ENCODE results near the gene IGFBP3.
"Not testable (repeated sequence)": the region's sequence is repeated elsewhere in the genome, so short reads cannot be mapped to it uniquely, and the experiment has no call there.

Gene IGFBP3

GRCh38 chr7:45920502-45921380 is at the start of gene IGFBP3:
Gene IGFBP3 (minus strand): TSS chr7:45921272. CDS start chr7:45921140, 132 bp downstream.
- no peak for DNase-seq

GRCh38 chr7:45970454-45970853 is 49.4 kb upstream of the IGFBP3 start:
- DNase-seq: no peak

GRCh38 chr7:45969940-45970339 is 48.9 kb upstream of the IGFBP3 start:
- DNase-seq: no peak

GRCh38 chr7:45968856-45969541 is 47.9 kb upstream of the IGFBP3 start:
- DNase-seq: no peak

GRCh38 chr7:45968312-45968711 is 47.2 kb upstream of the IGFBP3 start:
- DNase-seq: no peak

- no peak for DNase-seq
These were observed 46.6 kb upstream of the IGFBP3 start for GRCh38 chr7:45967591-45968157.

GRCh38 chr7:45962861-45963260 is 41.8 kb upstream of the IGFBP3 start:
- DNase-seq: no peak

GRCh38 chr7:45957721-45958120 is 36.6 kb upstream of the IGFBP3 start:
- DNase-seq: no peak

GRCh38 chr7:45955286-45955685 is 34.2 kb upstream of the IGFBP3 start:
- no peak for DNase-seq

GRCh38 chr7:45953055-45953454 is 32.0 kb upstream of the IGFBP3 start:
- not testable (repeated sequence) for DNase-seq

- DNase-seq: no peak
These were observed 23.0 kb upstream of the IGFBP3 start for GRCh38 chr7:45944058-45944457.

GRCh38 chr7:45940939-45941338 is 19.9 kb upstream of the IGFBP3 start:
- DNase-seq: no peak

GRCh38 chr7:45940237-45940781 is 19.2 kb upstream of the IGFBP3 start:
- DNase-seq: not testable (repeated sequence)

- no peak for DNase-seq
These were observed 18.5 kb upstream of the IGFBP3 start for GRCh38 chr7:45939574-45939973.

- DNase-seq: no peak
These were observed 17.7 kb upstream of the IGFBP3 start for GRCh38 chr7:45938626-45939302.

- DNase-seq: no peak
These were observed 16.8 kb upstream of the IGFBP3 start for GRCh38 chr7:45937862-45938261.

- DNase-seq: no peak
These were observed 16.2 kb upstream of the IGFBP3 start for GRCh38 chr7:45937301-45937700.

GRCh38 chr7:45930967-45931366 is 9.9 kb upstream of the IGFBP3 start:
- DNase-seq: no peak

GRCh38 chr7:45927721-45928120 is 6.6 kb upstream of the IGFBP3 start:
- DNase-seq: no peak

GRCh38 chr7:45924283-45924682 is 3.2 kb upstream of the IGFBP3 start:
- DNase-seq: no peak

- no peak for DNase-seq
These were observed 2.7 kb upstream of the IGFBP3 start for GRCh38 chr7:45923818-45924217.

- peak in 1 of 2 donors; percentile 56 for DNase-seq
These were observed 2.2 kb upstream of the IGFBP3 start for GRCh38 chr7:45923290-45923689.

- no peak for DNase-seq
These were observed 1.7 kb upstream of the IGFBP3 start for GRCh38 chr7:45922810-45923209.
